MV-4-11 (cell line): ENCODE measurements around the gene ABCC8.
A peak's percentile ranks its signal among the peaks of the same experiment; 100 is the strongest.

Experiments
- DNase-seq: peaks from one replicate; lab custom pipeline; 2025; lab: John Stamatoyannopoulos, UW

ABCC8 gene

GRCh38 chr11:17403980-17404759 lies 72.5 kb downstream of the ABCC8 start:
- DNase-seq, result no peak

DNA sequence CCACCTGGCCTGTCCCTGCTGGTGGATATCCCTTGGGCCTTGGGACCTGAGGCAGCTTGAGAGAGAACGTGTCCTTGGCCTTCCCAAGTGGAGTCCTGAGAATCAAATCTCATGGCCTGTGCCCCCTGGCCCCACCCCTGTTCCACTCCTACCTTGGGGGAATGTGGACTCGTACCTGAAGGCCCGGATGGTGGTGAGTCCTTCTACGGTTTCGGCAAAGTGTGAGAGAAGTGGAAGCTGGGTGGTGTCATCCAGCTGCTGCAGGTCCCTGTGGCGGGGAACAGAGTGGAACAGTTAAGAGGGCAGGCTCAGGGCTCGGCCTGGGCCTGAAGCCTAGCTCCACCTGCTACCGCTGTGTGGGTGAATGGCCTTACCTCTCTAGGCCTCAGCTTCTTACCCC lies 74.2 kb downstream of the ABCC8 start:
- DNase-seq, result no peak

GRCh38 chr11:17401841-17402240 lies 74.8 kb downstream of the ABCC8 start:
- DNase-seq, result no peak

DNA sequence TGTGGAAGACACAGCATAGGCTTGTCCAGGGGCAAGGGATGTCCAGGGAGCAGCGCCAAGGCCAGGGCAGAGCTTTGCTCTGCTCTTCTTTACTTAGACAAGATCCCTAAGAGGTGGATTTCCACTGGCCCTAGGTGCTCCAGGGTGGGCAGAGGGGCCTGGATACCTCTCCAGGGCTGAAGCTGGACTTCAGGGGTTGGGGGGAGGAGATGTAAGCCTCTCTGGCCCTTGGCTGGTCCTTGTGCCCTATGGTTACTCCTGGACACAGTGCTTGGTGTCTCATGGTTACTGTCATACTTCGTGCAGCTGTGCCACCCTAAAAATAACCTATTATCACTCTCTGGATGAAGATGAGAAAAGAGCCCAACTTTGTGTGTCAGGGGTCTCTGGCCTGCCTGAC lies 75.3 kb downstream of the ABCC8 start:
- DNase-seq, result no peak

DNA sequence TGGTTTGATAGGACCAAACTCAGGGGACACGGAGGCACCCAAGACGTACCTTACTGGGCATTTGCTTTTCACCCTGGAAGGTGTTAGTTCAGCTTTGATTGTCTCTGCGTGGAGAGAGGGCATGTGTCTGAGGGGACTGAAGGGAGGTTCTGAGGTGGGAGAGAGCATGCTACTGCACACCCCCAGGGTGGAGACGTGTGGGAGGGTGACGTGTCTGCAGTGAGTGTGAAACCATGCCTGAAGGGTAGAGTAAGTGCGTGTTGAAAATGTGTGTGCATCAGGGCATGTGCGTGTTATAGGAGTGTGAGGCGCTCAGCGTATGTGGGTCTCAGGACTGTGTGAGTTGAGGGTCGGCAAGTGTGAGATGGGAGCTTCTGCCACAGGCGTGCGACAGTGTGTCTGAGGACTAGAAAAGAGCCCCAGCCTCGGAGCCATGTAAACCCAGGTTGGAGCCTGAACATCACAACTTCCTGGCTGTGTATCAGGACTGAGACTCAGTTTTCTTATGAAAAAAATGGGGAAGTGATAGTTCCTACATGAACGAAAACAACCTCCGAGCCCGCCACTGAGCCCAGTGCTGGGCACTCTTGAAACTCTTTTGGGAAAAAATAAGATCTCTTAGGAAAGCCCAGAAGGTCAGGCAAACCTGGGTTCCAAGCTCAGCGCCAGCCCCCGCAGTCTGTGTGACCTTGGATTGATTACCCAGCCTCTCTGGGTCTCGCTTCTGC lies 76.4 kb downstream of the ABCC8 start:
- peak; percentile 40 for DNase-seq

DNA sequence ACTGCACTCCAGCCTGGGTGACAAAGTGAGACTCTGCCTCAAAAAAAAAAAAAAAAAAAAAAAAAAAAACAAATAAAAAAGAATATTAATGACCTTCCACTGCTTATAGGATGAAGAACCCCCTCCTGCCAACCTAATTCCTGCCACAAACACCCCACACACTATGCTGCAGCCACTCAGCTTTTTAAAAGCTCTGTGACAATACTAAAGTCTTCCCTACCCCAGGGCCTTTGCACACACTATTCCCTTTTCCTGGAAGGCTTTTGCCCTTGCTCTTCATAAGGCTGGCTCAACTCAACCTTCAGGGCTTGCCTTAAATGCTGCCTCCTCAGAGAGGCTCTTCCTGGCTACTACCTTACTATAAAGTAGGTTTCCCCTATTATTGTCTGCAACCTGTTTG lies 77.4 kb downstream of the ABCC8 start:
- no peak for DNase-seq

DNA sequence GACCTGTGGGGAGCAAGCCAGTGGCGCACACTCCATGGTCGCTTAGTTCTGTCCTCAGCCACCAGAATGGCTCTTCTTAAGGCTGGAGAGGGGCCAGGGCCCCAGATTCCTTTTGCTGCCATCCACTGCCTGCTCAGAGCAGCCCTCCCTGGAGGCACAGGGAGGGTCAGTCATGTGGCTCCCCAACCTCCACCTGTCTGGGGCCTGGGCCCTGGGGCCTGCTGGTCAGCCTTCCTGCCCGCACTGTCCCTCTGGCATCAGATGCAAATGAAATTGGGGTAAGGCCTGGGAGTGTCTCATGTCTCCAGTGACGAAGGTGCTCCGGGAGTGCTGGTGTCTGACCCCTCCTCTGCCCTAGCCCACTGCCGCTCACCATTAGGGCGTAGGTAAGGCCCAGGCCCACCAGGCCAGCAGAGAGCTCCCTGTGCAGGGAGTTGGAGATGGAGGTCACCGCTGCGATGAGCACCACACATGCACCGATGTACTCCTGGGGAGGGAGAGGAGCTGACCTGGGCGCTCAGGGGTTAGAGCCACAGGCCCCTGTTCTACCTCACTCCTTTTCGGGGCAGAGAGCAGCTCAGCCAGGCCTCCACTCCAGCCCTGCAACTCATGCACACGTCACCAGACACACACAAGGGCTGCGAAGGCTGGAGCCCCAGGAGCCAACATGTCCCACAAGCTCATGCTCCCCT lies 79.2 kb downstream of the ABCC8 start:
- DNase-seq, result no peak

DNA sequence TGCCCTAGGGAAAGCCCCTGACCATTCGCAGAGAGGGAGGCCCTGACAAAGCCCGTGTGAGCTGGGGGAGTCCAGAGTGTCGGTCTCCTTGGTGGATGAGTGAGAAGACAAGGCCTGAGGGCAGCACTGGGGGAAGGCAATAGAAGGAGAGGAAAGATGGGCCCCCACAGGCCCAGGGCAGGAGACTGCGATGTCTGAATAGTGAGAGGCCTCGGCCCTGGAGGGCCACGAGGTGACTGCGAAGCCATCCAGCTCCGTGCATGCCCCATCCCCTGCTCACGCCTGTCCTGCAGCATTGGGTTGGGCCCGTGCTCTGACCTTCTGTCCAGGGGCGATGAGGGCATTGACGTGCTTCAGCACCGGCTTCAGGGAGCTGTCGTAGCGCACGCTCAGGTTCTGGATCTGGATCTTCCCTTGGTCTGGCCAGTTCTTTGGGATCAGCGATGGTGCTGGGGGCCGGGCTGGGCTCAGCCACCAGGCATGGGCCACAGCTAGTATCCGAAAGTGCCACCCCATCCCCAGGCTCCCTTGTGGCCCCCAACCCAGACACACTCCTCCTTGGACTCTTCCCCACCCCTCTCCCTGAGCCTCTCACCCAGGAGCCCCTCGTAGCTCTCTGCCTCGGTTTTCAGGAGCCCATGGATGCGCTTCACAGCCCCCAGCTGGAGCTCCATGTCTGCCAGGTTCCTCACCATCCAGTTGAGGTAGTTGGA lies 79.9 kb downstream of the ABCC8 start:
- no peak for DNase-seq

DNA sequence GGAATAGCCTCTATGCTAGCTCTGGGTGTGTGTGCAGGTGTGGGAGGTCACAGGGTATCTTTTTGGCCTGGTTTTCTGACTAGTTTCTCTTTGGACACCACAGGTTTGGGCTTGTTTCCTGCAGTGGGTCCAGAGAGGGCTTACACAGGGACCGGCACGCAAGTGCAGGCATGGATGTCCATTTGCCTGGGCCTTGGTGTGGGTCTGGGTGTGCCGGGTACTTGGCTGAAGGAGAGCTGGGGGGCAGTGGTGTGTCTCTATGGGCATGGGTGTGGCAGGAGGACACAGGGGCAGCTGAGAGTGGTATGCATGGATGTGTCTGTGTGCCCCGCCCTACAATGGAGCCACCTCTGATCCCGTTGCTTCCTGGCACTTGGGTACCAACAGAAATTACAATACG lies 80.7 kb downstream of the ABCC8 start:
- no peak for DNase-seq

- no peak for DNase-seq
Observed at GRCh38 chr11:17395554-17395961, 81.1 kb downstream of the ABCC8 start.

GRCh38 chr11:17394743-17395390 lies 81.8 kb downstream of the ABCC8 start:
- no peak for DNase-seq

- DNase-seq, result no peak
Observed at GRCh38 chr11:17393472-17393871, 83.2 kb downstream of the ABCC8 start.

DNA sequence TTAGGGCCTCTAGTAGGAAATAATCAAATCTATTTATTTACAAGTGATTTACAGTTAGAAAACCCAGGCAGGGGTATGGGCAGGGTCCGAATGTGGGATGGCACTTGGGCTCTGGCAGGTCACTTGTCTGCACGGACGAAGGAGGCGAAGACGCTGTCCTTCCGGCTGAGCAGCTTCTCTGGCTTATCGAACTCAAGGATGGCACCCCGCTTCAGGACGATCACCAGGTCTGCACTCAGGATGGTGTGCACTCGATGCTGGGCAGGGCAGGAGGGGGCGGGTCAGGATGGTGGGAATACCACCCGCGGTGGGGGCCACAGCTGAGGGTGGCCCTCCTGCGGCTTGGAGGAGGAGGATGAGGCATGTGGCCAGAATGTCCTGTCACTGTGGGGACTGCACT lies 83.8 kb downstream of the ABCC8 start:
- no peak for DNase-seq

- no peak for DNase-seq
Observed at GRCh38 chr11:17391493-17392355, 84.9 kb downstream of the ABCC8 start.

- no peak for DNase-seq
Observed at GRCh38 chr11:17389957-17390649, 86.5 kb downstream of the ABCC8 start.

DNA sequence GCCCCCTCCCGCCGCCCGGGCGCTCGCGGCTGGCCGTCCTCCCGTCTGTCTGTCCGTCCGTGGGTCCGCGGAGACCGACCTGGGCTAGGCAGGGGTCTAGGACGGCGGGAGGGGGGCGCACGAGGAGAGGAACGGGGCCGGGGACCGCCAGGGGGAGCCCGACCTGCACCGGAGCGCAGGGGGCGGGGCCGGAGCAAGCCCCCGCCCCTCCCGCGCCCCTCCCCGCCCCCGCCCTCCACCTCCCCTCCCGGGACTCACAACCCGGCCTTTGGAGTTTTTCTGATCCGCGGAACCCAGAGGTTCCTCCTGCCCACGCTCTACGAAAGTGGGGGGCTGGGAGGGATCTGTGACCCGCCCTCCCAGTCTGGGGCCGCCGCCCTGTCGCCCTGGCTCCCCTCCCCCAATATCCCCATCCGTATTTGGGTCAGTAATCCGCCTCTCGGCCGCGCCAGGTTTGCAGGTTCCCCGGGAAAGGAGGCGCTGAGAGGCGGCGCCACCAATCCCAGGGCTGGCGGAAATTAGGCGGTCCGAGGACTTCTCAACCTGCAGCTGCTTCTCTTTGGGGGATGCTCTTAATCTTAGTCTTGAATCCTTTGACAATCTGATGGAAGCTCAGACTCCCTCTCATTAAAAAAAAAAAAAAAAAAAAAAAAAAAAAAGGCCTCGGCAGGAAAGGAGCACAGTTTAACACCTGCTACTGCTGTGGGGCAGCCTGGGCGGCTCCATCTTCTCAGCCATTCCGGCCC lies 87.3 kb downstream of the ABCC8 start:
- DNase-seq, result peak; percentile 29

DNA sequence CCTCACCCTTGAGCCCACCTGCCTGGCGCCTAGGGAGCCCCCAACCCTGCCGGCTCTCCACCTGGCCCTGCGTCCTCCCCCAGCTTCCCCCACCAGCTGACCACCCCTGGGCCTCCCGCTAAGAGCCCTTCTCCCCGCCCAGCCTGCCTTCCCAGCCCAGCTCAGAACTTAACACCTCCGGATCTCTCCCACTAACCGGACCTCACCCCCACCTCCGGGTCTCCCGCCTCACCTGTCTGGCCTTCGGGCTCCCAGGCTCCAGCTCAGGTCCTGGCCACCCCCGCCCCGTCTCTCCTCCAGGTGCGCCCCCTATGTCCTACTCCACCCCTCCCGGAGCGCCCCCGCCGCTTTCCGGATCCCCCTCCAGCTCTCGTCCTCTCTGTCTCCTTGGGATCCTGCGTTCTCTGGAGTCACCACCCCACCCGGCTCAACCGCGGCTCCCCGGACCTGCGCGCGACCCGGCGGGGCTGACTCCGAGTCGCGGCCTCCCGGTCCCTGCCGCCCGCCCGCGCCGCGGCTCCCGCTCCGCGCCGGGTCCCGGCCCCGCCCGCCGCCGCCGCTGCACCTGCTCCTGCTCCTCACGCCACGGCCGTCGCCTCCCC lies 87.9 kb downstream of the ABCC8 start, which contains the start of gene KCNJ11:
Gene KCNJ11 (minus strand): TSS at position 51 of the 602 bp plus-strand sequence. CDS start 568 bp downstream, outside the sequence.
- no peak for DNase-seq

DNA sequence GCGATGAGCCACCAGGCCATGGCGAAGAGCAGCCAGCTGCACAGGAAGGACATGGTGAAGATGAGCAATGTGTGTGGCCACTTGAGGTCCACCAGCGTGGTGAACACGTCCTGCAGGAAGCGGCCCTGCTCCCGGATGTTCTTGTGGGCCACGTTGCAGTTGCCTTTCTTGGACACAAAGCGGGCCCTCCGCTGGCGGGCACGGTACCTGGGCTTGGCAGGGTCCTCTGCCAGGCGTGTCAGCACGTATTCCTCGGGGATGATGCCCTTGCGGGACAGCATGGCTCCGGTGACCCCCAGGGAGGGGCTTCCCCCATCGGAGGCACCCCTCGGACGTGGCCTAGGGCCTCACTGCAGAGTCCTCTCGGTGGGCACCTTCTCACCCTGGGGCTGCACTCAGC lies 88.8 kb downstream of the ABCC8 start:
- DNase-seq, result peak; percentile 25

DNA sequence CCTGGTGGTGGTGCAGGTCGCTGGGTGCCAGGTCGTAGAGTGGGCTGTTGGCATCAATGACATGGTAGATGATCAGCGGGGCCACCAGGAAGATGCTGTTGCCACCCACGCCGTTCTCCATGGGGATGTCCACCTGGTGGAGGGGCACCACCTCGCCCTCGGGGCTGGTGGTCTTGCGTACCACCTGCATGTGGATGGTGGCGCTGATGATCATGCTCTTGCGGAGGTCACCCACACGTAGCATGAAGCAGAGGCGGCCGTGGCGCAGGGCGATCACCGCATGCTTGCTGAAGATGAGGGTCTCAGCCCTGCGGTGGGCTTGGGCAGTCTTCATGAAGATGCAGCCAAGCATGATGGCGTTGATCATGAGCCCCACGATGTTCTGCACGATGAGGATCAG lies 89.4 kb downstream of the ABCC8 start:
- DNase-seq, result no peak
